C4-2B (cell line): ENCODE measurements around the gene PPP3R1.

Source experiments
- ZFX ChIP-seq: fragments of 450-650 bp; IDR thresholded peaks from 2 replicates; pipeline ENCODE4 v1.6.1; 2017
- TF ChIP-seq, protein P1 (sequence below): fragments of 450-650 bp; conservative IDR thresholded peaks from 2 replicates; pipeline ENCODE4 v1.5.1; 2017; ENCODE audit warnings: mild to moderate bottlenecking

GRCh38 chr2:68230241-68231060 is 21.9 kb downstream of the PPP3R1 start:
- TF ChIP-seq, protein P1, sequence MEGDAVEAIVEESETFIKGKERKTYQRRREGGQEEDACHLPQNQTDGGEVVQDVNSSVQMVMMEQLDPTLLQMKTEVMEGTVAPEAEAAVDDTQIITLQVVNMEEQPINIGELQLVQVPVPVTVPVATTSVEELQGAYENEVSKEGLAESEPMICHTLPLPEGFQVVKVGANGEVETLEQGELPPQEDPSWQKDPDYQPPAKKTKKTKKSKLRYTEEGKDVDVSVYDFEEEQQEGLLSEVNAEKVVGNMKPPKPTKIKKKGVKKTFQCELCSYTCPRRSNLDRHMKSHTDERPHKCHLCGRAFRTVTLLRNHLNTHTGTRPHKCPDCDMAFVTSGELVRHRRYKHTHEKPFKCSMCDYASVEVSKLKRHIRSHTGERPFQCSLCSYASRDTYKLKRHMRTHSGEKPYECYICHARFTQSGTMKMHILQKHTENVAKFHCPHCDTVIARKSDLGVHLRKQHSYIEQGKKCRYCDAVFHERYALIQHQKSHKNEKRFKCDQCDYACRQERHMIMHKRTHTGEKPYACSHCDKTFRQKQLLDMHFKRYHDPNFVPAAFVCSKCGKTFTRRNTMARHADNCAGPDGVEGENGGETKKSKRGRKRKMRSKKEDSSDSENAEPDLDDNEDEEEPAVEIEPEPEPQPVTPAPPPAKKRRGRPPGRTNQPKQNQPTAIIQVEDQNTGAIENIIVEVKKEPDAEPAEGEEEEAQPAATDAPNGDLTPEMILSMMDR = no peak
- TF ChIP-seq ZFX = no peak
